ENCODE measurements around the gene CDH4. TPM values are rescaled to one million over a fixed set of nuclear protein-coding genes. Genes with fewer than 3 reads are reported as not detected.

The CDH4 gene
- total RNA-seq, 1 experiment from 2014 or later, result 5.3 TPM

GRCh38 chr20:61625246-61625645, 373.2 kb downstream of the CDH4 start:
- ChIA-PET CTCF (no interaction called here), POLR2A (no interaction called here)
- Mint-ChIP-seq H3K36me3 (no peaks in the 10 kb centered on the region), H3K4me3 (no peak overlapping the region), H3K9me3 (no peaks in the 10 kb centered on the region), H3K27ac (no peak overlapping the region), H3K4me1 (no peaks in the 10 kb centered on the region), H3K27me3 (ENCODE audit: low read depth) (peaks cover 14% of the 10 kb centered on the region)
- no peak for TF ChIP-seq ZBTB43 (CRISPR knock-in tag; IDR thresholded peaks at IDR 0.05)
- no peak for TF ChIP-seq FOXP4 (CRISPR knock-in tag; IDR thresholded peaks at IDR 0.05)
- no peak for DNase-seq (ENCODE audit: low spot score)
- no peak for ATAC-seq

- TF ChIP-seq FOXJ3 (CRISPR knock-in tag; IDR thresholded peaks at IDR 0.05; ENCODE audit: borderline replicate concordance) (no peak), ATF1 (CRISPR knock-in tag; IDR thresholded peaks at IDR 0.05) (no peak), USF1 (CRISPR knock-in tag; IDR thresholded peaks at IDR 0.05) (no peak), NR3C1 (CRISPR knock-in tag; conservative IDR thresholded peaks at IDR 0.05; ENCODE audit: low read depth) (no peak), ZNF138 (CRISPR knock-in tag; conservative IDR thresholded peaks at IDR 0.05) (no peak), NR1H2 (CRISPR knock-in tag; IDR thresholded peaks at IDR 0.05) (no peak), ATF2 (CRISPR knock-in tag; IDR thresholded peaks at IDR 0.05; ENCODE audit: borderline replicate concordance, low read depth) (no peak), ZNF416 (CRISPR knock-in tag; IDR thresholded peaks at IDR 0.05) (no peak), ZNF425 (CRISPR knock-in tag; conservative IDR thresholded peaks at IDR 0.05) (no peak), NFYB (CRISPR knock-in tag; conservative IDR thresholded peaks at IDR 0.05; ENCODE audit: low read depth) (no peak), E2F1 (CRISPR knock-in tag; IDR thresholded peaks at IDR 0.05) (no peak), CREM (CRISPR knock-in tag; IDR thresholded peaks at IDR 0.05) (no peak), ATF3 (CRISPR knock-in tag; conservative IDR thresholded peaks at IDR 0.05) (no peak), ZNF512 (CRISPR knock-in tag; IDR thresholded peaks at IDR 0.05; ENCODE audit: borderline replicate concordance) (no peak), ZNF671 (CRISPR knock-in tag; IDR thresholded peaks at IDR 0.05) (no peak), EMX1 (CRISPR knock-in tag; IDR thresholded peaks at IDR 0.05) (no peak), MAX (CRISPR knock-in tag; IDR thresholded peaks at IDR 0.05) (no peak), IRF1 (CRISPR knock-in tag; IDR thresholded peaks at IDR 0.05) (no peak)
- ChIA-PET CTCF (no interaction called here), POLR2A (no interaction called here)
- Mint-ChIP-seq H3K4me1 (no peaks in the 10 kb centered on the region), H3K27ac (no peak overlapping the region; the same call in 1 of the 2 replicates), H3K36me3 (no peaks in the 10 kb centered on the region), H3K4me3 (no peak overlapping the region), H3K27me3 (ENCODE audit: low read depth) (peaks cover 6% of the 10 kb centered on the region), H3K9me3 (no peaks in the 10 kb centered on the region)
- ATAC-seq (no peak), DNase-seq (ENCODE audit: low spot score) (no peak)
Measured at GRCh38 chr20:61626412-61626811, 374.4 kb downstream of the CDH4 start.
